GM06990 (cell line): ENCODE measurements around the gene UTS2R.

ENCODE experiments used
- DNase-seq: peaks from one replicate; pipeline ENCODE4 v3.0.0-alpha.2; 2011; ENCODE audit not compliant: insufficient read length; ENCODE audit errors: extremely low read depth
- H3K27me3 ChIP-seq: replicated peaks from 2 replicates; pipeline ENCODE4 v1.6.0; 2011; ENCODE audit warnings: low read length; ENCODE audit not compliant: control insufficient read depth, insufficient read depth
- H3K36me3 ChIP-seq: 2 replicates; pipeline ENCODE4 v1.5.1; 2011; ENCODE audit warnings: low read length; ENCODE audit not compliant: control insufficient read depth, insufficient read depth
- H3K4me3 ChIP-seq: replicated peaks from 2 replicates; pipeline ENCODE4 v1.5.1; 2011; ENCODE audit warnings: low read depth, mild to moderate bottlenecking, control low read depth, low read length
- CTCF ChIP-seq: IDR thresholded peaks from 2 replicates; pipeline ENCODE4 v1.5.1; 2011; ENCODE audit warnings: low read length, control low read depth, mild to moderate bottlenecking, inconsistent platforms; ENCODE audit not compliant: insufficient read depth, poor library complexity, severe bottlenecking

Gene UTS2R

GRCh38 chr17:82328994-82329507 lies 42.5 kb upstream of the UTS2R start:
- Histone ChIP-seq H3K4me3 (no peak overlapping the region), H3K27me3 (peaks cover 4% of the 10 kb centered on the region), H3K36me3 (no peaks in the 10 kb centered on the region)
- no peak for DNase-seq
- no peak for TF ChIP-seq CTCF

- no peak for TF ChIP-seq CTCF
- no peak for DNase-seq
- Histone ChIP-seq H3K36me3 (no peaks in the 10 kb centered on the region), H3K4me3 (no peak overlapping the region), H3K27me3 (peaks cover 4% of the 10 kb centered on the region)
Measured at GRCh38 chr17:82329683-82330321, 41.8 kb upstream of the UTS2R start.

GRCh38 chr17:82330322-82331239 lies 41.0 kb upstream of the UTS2R start:
- no peak for DNase-seq
- Histone ChIP-seq H3K36me3 (no peaks in the 10 kb centered on the region), H3K4me3 (no peak overlapping the region), H3K27me3 (peaks cover 3% of the 10 kb centered on the region)
- no peak for TF ChIP-seq CTCF

GRCh38 chr17:82331345-82331939 lies 40.1 kb upstream of the UTS2R start:
- H3K4me3 ChIP-seq, result no peak overlapping the region
- no peak for TF ChIP-seq CTCF
- no peak for DNase-seq
- peaks cover 3% of the 10 kb centered on the region for H3K27me3 ChIP-seq
- H3K36me3 ChIP-seq, result no peaks in the 10 kb centered on the region

GRCh38 chr17:82332669-82333278 lies 38.8 kb upstream of the UTS2R start:
- DNase-seq, result no peak
- Histone ChIP-seq H3K4me3 (no peak overlapping the region), H3K27me3 (peaks cover 3% of the 10 kb centered on the region), H3K36me3 (no peaks in the 10 kb centered on the region)
- no peak for TF ChIP-seq CTCF
